ENCODE results near the gene PLAAT1. TPM values are rescaled to one million over a fixed set of nuclear protein-coding genes. Genes with fewer than 3 reads are reported as not detected.
A peak's percentile ranks its signal among the peaks of the same experiment; 100 is the strongest.

PLAAT1 gene
- 1.6 and 4.5 TPM in 2 replicates for total RNA-seq

DNA sequence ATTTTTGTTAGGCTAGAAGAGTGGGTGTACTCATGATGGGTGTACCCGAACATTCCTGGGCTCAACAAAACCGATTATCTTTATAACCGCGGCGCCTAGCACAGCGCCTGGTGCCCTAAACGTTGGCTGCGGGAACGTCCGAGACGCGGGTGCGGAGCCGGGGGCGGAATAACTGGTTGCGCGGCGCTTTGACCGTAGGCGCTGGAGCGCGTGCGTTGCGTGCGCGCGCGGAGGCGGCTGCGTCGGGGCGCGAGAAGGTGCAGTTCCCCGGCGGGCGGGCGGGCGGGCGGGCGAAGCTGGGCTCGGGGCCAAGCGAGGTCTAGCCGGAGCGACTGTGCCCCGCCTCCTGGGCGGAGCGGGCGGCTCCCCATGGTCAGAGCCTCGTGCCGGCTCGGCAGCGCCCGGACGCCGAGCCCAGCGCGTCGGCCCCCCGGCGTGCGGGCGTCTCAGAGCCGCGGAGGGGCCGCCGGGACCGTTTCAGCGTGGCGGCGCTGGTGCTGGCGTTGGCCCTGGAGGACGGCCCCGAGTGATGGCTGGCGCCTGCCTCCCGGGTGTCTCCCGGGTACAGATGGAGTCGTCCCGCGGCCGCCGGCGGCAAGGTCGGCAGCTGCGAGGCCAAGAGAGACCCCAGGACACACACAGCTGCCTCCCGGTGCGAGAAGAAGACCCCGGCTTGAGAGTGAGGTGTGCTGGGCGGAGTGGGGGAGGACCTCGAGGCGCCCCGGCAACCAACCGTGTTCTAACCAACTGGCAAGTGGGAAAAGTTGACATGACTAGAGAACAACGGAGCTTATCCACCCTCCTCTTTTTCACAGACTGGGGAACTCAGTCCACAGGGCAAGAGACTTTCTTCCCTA is at the start of gene PLAAT1:
PLAAT1 (plus strand) TSS at position 373 of the 857 bp plus-strand sequence. CDS start 14,429 bp downstream, outside the sequence.
- Histone ChIP-seq H3K4me3 (ENCODE audit: low read depth, low read length) (peak within 1 kb of the TSS; percentile 51), H3K36me3 (ENCODE audit: control insufficient read depth, insufficient read depth, low read length) (no peaks in the 10 kb centered on the region), H3K27me3 (ENCODE audit: control insufficient read depth, insufficient read depth, low read length) (no peaks in the 10 kb centered on the region)
- DNase-seq (ENCODE audit: low read depth) = peak; percentile 39
- no peak for FAIRE-seq
- TF ChIP-seq, protein P1, sequence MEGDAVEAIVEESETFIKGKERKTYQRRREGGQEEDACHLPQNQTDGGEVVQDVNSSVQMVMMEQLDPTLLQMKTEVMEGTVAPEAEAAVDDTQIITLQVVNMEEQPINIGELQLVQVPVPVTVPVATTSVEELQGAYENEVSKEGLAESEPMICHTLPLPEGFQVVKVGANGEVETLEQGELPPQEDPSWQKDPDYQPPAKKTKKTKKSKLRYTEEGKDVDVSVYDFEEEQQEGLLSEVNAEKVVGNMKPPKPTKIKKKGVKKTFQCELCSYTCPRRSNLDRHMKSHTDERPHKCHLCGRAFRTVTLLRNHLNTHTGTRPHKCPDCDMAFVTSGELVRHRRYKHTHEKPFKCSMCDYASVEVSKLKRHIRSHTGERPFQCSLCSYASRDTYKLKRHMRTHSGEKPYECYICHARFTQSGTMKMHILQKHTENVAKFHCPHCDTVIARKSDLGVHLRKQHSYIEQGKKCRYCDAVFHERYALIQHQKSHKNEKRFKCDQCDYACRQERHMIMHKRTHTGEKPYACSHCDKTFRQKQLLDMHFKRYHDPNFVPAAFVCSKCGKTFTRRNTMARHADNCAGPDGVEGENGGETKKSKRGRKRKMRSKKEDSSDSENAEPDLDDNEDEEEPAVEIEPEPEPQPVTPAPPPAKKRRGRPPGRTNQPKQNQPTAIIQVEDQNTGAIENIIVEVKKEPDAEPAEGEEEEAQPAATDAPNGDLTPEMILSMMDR (IDR thresholded peaks at IDR 0.05; ENCODE audit: insufficient read depth, low read length, severe bottlenecking) = no peak

DNA sequence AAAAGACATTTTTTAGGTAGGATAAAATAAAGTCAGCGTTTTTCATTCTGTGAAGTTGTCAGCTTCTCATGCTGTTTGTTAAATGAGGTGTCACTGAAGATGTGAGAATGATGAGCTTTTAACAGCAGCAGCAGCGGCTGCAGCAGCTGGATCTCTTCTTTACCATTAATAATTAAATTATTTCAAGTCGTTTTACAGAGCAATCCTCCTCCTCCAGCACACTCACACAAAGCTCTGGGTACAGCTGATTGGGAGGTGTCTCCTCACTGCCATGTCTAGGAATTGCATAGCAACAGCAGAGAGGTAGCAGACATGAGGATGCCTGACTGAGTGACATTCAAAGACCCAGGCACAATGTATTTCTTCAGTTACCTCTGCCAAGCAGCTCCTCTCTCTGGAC is 46.7 kb upstream of the PLAAT1 start:
- Histone ChIP-seq H3K36me3 (ENCODE audit: control insufficient read depth, insufficient read depth, low read length) (no peaks in the 10 kb centered on the region), H3K27me3 (ENCODE audit: control insufficient read depth, insufficient read depth, low read length) (no peaks in the 10 kb centered on the region), H3K4me3 (ENCODE audit: low read depth, low read length) (no peak overlapping the region)
- DNase-seq (ENCODE audit: low read depth) (no peak), FAIRE-seq (no peak)
- TF ChIP-seq, protein P1 (IDR thresholded peaks at IDR 0.05; ENCODE audit: insufficient read depth, low read length, severe bottlenecking) = no peak

DNA sequence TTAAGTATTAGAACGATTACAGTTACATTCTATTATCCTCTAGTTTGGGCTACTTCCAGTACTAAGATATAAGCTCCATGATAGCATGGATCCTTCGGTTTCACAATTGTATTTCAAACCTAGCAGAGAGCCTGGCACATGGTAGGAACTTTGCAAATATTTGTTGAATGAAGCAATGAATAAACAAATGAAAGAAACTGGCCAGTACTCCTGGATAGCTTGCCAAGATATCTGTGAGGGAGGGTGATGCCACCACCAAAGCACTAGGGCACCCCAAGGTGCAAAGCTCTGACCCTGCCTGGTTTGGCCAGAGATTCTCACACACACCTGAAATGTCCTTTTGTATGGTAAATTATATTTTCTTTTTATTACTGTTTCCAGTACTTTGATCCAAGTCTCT is 44.3 kb upstream of the PLAAT1 start:
- H3K36me3 ChIP-seq (ENCODE audit: control insufficient read depth, insufficient read depth, low read length) = no peaks in the 10 kb centered on the region
- no peak overlapping the region for H3K4me3 ChIP-seq (ENCODE audit: low read depth, low read length)
- DNase-seq (ENCODE audit: low read depth) = no peak
- no peak for FAIRE-seq
- no peaks in the 10 kb centered on the region for H3K27me3 ChIP-seq (ENCODE audit: control insufficient read depth, insufficient read depth, low read length)
- TF ChIP-seq, protein P1 (IDR thresholded peaks at IDR 0.05; ENCODE audit: insufficient read depth, low read length, severe bottlenecking) = no peak

DNA sequence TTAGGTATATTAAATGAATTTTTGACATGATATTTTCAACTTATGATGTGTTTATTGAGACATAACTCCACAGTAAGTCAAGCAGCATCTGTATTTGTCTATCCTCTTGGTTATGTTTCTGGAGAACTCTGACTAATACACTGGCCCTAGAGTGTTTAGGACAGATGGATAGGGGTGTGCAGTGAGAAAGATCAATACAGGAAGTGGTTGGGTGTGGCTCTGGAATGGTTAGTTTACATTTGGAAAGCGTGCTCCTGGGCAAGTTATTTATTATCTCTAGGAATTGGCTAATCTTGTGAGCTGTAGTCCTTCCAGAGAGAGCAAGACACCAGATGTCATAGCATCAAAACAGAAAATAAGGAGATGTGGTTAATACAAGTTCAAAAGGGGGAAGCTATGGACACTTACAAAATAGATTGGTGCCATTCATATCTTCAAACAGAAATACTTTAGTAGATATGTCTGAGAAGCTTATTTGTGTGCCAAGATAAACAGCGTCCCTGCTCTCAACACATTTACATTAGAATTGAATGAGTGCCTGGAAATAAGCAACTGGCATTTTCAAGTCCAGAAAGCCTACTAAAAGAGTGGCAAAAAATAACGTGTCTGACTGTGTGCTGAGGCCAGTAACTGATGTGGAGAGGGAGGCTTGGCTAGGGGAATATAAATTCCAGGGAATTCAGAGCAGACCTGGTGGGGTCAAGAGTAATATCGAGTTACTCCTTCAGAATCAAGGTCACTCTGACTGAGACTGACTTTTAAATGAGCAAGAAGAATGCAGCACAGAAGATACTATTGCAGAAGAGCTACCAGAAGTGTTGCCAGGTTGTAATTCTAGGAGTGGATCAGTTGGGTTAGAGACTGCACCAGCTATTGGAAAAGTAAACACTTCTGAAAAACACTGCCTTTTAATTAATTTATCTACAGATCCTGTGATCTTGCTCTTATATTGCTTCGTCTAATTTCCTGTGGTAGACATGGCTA is 33.4 kb upstream of the PLAAT1 start:
- FAIRE-seq (no peak), DNase-seq (ENCODE audit: low read depth) (peak; percentile 22)
- Histone ChIP-seq H3K4me3 (ENCODE audit: low read depth, low read length) (no peak overlapping the region), H3K36me3 (ENCODE audit: control insufficient read depth, insufficient read depth, low read length) (no peaks in the 10 kb centered on the region), H3K27me3 (ENCODE audit: control insufficient read depth, insufficient read depth, low read length) (no peaks in the 10 kb centered on the region)
- TF ChIP-seq, protein P1 (IDR thresholded peaks at IDR 0.05; ENCODE audit: insufficient read depth, low read length, severe bottlenecking) = no peak

DNA sequence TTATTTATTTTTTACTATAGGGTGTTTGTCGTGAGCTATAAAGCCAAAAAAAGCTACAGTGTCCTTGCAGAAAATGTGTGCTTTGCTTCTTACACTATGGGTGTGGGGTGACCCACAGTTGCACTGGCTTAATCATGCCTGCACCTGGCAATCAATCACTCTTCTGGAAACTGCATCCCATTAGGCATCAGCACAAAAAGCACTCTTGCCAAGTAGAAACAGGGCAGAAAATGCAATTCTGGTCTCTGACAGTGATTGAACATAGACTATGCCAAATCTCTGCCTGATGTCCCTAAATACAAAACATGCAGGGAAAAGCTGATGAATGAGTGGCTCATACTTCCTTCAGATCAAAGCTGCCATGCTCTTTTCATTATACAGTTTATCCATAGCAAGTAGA is 30.4 kb upstream of the PLAAT1 start:
- Histone ChIP-seq H3K36me3 (ENCODE audit: control insufficient read depth, insufficient read depth, low read length) (no peaks in the 10 kb centered on the region), H3K4me3 (ENCODE audit: low read depth, low read length) (no peak overlapping the region), H3K27me3 (ENCODE audit: control insufficient read depth, insufficient read depth, low read length) (no peaks in the 10 kb centered on the region)
- no peak for FAIRE-seq
- DNase-seq (ENCODE audit: low read depth) = no peak
- TF ChIP-seq, protein P1 (IDR thresholded peaks at IDR 0.05; ENCODE audit: insufficient read depth, low read length, severe bottlenecking) = no peak

All from bronchial epithelial cell (primary cell).